Measurements from ENCODE around the gene SMCO1.
"Not testable (repeated sequence)": the region's sequence is repeated elsewhere in the genome, so short reads cannot be mapped to it uniquely, and the experiment has no call there.

Gene SMCO1

DNA sequence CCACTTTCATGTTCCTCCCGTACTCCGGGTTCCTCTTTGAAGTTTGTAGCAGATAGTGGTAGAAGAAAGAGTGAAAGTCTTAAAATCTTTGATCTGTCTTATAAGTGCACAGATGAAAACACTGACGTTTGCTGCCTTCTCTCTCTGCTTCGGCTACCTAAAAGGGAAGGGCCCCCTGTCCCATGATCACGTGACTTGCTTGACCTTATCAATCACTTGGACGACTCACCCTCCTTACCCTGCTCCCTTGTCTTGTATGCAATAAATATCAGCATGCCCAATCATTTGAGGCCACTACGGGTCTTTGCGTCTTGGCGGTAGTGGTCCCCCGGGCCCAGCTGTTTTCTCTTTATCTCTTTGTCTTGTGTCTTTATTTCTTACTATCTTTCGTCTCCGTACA lies 6.1 kb upstream of the SMCO1 start:
- DNase-seq (ENCODE audit: low spot score) = not testable (repeated sequence)

DNA sequence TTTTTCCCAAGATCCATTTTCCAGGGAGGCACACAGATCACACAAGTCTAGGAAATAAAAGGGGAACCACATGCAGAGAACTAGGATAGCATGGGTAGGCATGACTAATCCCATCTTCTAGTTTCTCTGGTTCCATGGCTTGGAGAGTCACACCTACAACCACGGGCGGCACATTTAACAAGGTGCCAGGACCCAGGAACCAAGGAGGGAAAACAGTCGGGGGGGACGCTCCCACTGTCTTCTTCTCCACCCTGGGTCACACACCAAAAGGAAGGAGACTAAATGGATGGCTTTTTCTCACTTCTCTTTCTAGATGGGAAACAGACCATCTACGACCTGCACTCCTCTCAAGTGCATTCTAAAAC lies 4.6 kb upstream of the SMCO1 start:
- no peak for DNase-seq (ENCODE audit: low spot score)

DNA sequence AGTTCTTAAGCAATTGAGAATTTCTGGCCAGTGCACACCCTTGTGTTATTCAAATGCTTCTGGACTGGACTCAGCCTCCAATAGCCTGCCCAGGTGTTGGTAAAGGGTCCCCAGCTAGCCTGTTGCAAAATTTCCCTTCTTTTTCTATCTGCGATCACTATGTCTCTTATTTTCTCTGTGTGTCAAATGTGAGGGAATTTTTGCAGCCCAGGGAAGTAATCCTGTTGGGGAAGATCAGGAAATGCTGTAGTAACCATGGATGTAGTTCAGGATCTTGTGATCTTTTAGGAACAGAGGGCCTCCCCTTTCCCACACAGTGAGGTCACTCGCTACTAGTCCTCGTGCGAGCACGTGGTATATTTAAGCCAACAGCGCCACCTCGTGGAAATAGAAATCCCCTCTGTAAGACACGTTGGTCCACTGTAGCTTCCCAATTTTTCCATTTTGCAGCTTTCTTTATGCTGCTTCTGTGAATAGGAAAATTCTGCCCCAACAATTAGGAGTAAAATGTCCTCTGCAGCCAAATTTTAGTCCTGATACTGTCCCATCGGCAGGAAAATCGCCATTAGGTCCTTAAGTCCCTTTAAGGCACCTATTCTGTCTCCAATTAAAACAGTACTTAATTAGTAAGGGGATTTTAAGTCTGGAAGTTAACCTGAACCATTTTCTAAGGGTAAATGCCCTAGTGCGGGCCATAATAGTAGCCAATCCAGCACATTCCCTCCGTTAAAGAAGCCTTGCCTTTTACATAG lies 4.0 kb upstream of the SMCO1 start:
- peak; percentile 59 for DNase-seq (ENCODE audit: low spot score)

GRCh38 chr3:196517919-196518318 lies 2.8 kb upstream of the SMCO1 start:
- no peak for DNase-seq (ENCODE audit: low spot score)

- DNase-seq (ENCODE audit: low spot score) = no peak
Measured at GRCh38 chr3:196517162-196517800, 2.1 kb upstream of the SMCO1 start.

DNA sequence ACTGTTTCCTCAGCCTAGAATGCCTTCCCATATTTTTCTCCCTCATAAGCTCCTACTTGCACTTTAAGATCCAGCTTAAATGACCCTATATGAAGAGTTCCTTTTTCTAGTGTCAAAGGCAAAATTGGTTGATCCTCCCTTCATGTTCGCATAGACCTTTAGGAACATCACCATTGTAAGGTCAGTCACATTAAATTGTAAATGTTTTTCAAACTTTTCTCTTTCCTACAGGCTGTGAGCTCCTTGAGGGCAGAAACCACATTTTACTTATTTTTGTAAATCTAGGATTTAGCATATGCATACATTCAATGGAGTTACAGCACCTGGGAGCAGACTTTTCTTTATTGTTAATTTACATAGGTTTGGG lies 813 bp downstream of the SMCO1 start:
- DNase-seq (ENCODE audit: low spot score) = no peak

GRCh38 chr3:196513697-196514349 lies 1.3 kb downstream of the SMCO1 start:
- peak; percentile 34 for DNase-seq (ENCODE audit: low spot score)

DNA sequence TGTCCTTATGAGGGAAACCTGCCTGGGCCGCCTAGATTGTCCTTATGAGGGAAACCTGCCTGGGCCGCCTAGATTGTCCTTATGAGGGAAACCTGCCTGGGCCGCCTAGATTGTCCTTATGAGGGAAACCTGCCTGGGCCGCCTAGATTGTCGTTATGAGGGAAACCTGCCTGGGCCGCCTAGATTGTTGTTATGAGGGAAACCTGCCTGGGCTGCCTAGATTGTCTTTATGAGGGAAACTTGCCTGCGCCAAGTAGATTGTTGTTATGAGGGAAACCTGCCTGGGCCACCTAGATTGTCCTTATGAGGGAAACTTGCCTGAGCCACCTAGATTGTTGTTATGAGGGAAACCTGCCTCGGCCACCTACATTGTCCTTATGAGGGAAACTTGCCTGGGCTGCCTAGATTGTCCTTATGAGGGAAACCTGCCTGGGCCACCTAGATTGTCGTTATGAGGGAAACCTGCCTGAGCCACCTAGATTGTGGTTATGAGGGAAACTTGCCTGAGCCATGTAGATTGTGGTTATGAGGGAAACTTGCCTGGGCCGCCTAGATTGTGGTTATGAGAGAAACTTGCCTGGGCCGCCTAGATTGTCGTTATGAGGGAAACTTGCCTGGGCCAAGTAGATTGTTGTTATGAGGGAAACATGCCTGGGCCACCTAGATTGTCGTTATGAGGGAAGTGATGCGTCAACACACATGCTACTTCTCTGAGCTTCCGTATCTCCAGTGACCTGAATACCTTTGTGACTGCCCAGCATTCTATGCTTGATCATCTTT lies 3.3 kb downstream of the SMCO1 start:
- not testable (repeated sequence) for DNase-seq (ENCODE audit: low spot score)

GRCh38 chr3:196511108-196511507 lies 4.0 kb downstream of the SMCO1 start:
- DNase-seq (ENCODE audit: low spot score) = not testable (repeated sequence)

DNA sequence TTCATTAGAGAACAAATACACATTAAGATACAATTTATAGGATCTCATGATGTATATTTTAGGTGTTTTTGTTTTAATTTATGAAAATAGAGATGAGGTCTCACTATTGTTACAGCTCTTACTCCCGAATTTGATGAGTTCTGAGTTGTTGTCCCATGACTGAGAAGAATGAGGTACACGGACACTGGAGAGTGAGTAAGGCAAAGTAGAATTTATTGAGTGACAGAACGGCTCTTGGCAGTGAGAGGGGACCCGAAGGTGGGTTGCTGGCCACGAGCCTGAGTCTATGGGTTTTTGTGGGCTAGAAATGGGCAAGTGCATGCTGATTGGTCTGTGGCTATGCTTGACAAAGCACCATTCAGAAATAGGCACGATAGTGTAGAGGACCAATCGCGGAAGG lies 8.5 kb downstream of the SMCO1 start:
- no peak for DNase-seq (ENCODE audit: low spot score)

- DNase-seq (ENCODE audit: low spot score) = no peak
Measured at GRCh38 chr3:196504556-196504955, 10.6 kb downstream of the SMCO1 start.

- DNase-seq (ENCODE audit: low spot score) = not testable (repeated sequence)
Measured at GRCh38 chr3:196504077-196504398, 11.1 kb downstream of the SMCO1 start.

GRCh38 chr3:196503196-196504076 lies 11.7 kb downstream of the SMCO1 start, which contains the start of gene RNF168:
RNF168 (minus strand) TSS chr3:196503768; CDS start chr3:196503173, 595 bp downstream.
- peak; percentile 94 for DNase-seq (ENCODE audit: low spot score)

GRCh38 chr3:196502775-196503195 lies 12.4 kb downstream of the SMCO1 start:
- DNase-seq (ENCODE audit: low spot score) = peak; percentile 85

DNA sequence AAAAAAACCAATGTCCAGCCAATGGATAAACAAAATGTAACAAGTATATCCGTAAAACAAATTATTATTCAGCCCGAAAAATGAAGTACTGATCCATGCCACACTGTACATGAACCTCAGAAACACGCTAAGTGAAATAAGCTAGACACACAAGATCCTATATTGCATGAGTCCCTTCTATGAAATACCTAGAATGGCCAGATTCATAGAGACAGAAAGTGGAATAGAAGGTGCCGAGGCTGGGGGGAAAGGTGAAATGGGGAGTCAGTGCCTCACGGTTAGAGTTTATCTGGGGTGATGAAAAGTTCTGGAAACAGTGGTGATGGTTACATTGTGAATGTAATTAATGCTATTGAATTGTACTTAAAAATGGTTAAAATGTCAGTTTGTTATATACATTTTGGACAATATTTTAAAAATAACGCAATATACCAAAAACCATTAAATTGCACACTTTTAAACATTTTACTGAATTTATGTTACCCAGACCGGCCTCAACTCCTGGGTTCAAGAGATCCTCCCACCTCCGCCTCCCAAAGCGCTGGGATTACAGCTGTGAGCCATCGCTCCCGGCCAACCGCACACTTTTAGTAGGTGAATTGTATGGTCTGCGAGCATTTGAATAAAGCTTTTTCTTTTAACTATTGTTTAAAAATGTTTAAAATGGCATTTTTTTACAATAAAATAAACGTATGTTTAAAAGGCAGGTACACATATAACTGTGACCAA lies 13.7 kb downstream of the SMCO1 start:
- peak; percentile 37 for DNase-seq (ENCODE audit: low spot score)

DNA sequence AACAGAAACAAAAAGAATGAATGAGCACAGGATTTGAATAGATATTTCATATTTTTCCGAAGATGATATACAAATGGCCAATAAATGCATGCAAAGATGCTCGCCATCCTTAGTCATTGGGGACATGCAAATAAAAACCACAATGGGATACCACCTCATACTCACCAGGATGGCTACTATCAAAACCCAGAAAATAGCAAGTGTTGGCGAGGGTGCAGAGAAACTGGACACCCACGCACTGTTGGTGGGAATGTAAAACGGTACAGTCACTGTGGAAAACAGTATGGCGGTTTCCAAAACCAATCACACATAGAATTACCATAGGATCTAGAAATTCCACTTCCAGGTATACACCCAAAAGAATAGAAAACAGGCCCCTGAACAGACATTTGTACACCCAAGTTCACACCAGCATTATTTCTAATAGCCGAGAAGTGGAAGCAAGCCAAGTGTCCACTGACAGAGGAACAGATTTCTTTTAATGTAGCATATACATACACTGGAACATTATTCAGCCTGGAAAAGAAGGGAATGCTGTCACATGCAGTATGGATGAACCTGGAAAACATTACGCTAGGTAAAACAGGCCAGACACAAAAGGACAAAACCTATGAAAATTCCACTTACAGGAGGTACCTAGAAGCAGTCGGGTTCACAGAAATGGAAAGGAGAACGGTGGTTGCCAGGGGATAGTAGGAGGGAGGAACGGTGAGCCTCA lies 15.2 kb downstream of the SMCO1 start:
- DNase-seq (ENCODE audit: low spot score) = no peak

DNA sequence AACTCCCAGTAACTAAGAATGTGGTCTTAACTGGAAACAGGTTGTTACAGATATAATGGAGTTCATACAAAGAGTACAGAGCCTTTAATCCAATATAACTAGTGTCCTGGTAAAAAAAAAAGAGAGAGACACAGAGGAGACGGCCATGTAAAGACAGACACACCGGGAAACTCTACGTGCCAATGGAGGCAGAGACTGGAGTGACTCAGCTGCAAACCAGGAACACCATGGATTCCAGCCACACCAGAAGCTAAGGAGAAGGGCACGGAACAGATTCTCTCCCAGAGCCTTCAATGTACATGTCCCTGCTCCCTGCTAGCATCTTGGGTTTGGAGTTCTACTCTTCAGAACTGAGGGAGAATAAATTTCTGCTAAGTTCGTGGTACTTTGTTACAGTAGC lies 16.1 kb downstream of the SMCO1 start:
- DNase-seq (ENCODE audit: low spot score) = peak; percentile 8

- DNase-seq (ENCODE audit: low spot score) = no peak
Measured at GRCh38 chr3:196498297-196498696, 16.8 kb downstream of the SMCO1 start.

DNA sequence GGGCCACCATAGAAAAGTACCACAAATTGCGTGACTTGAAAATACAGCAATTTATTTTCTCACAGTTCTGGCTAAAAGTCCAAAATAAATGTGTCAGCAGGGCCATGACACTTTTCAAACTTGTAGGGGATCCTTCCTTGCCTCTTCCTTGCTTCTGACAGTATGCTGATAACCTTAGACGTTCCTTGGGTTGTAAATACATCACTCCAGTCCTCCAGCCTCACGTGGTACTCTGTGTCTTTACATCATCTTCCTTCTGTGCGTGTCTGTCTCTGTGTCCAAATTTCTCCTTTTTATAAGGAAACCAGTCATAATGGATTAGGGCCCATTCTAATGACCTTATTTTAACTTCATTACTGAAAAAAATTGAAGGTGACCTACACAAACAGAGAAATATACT lies 19.0 kb downstream of the SMCO1 start:
- no peak for DNase-seq (ENCODE audit: low spot score)

- DNase-seq (ENCODE audit: low spot score) = no peak
Measured at GRCh38 chr3:196493292-196493691, 21.9 kb downstream of the SMCO1 start.

Measured in kidney tubule cell (primary cell).